Astrocyte (in vitro differentiated cells and primary cell): ENCODE data around the gene HOXA10.

Experiments
- CTCF ChIP-seq: IDR thresholded peaks from 2 replicates; pipeline ENCODE4 v1.5.1; 2011; ENCODE audit warnings: low read depth, mild to moderate bottlenecking, inconsistent platforms, low read length, moderate library complexity; ENCODE audit not compliant: insufficient read depth
- EZH2 ChIP-seq: IDR thresholded peaks from 2 replicates; pipeline ENCODE4 v1.6.1; 2012; ENCODE audit warnings: mild to moderate bottlenecking, low read length, inconsistent platforms; ENCODE audit not compliant: insufficient read depth

GRCh38 chr7:27221201-27221797 lies 47.2 kb upstream of the HOXA10 start:
- TF ChIP-seq CTCF (no peak), EZH2 (no peak)
